ENCODE data around the gene EDEM1. TPM values are rescaled to one million over a fixed set of nuclear protein-coding genes. Genes with fewer than 3 reads are reported as not detected.

The EDEM1 gene
- total RNA-seq, 2 experiments from 2014 or later = 92.5 to 94.2 TPM

GRCh38 chr3:5197022-5197421, 9.5 kb downstream of the EDEM1 start:
- H3K36me3 Mint-ChIP-seq = peaks cover 46% of the 10 kb centered on the region
- no peak for ATAC-seq (ENCODE audit: low read depth)
- no peaks in the 10 kb centered on the region for H3K9me3 Mint-ChIP-seq

GRCh38 chr3:5197470-5198312, 10.2 kb downstream of the EDEM1 start:
- H3K4me3 Mint-ChIP-seq = peak overlapping the region; percentile 72
- H3K9me3 Mint-ChIP-seq = no peaks in the 10 kb centered on the region
- H3K36me3 Mint-ChIP-seq = peaks cover 47% of the 10 kb centered on the region
- POLR2A ChIA-PET = interaction anchor here (0.8 to 4.4 kb wide), 5 partner anchors 10 to 730 kb away, joined by 3 to 72 read pairs (median 3); partner anchors contain the start of genes BHLHE40, EDEM1 and ITPR1
- no peaks in the 10 kb centered on the region for H3K27me3 Mint-ChIP-seq
- peak; percentile 63 for ATAC-seq (ENCODE audit: low read depth)
- no peak for DNase-seq
- H3K4me1 Mint-ChIP-seq = peaks cover 63% of the 10 kb centered on the region
- H3K27ac Mint-ChIP-seq = peak overlapping the region; percentile 91

More at GRCh38 chr3:5197022-5197421, 9.5 kb downstream of the EDEM1 start:
- H3K27me3 Mint-ChIP-seq = no peaks in the 10 kb centered on the region
- DNase-seq = no peak
- POLR2A ChIA-PET = interaction anchor here (0.6 to 4.4 kb wide), 6 partner anchors 10 to 730 kb away, joined by 3 to 72 read pairs (median 3); partner anchors contain the start of genes BHLHE40, EDEM1 and ITPR1
- H3K27ac Mint-ChIP-seq = peak overlapping the region; percentile 91
- H3K4me1 Mint-ChIP-seq = peaks cover 69% of the 10 kb centered on the region
- H3K4me3 Mint-ChIP-seq = peak overlapping the region; percentile 72

- H3K36me3 Mint-ChIP-seq = peaks cover 50% of the 10 kb centered on the region
- ATAC-seq (ENCODE audit: low read depth) (no peak), DNase-seq (no peak)
- peak overlapping the region; percentile 91 for H3K27ac Mint-ChIP-seq
- peaks cover 59% of the 10 kb centered on the region for H3K4me1 Mint-ChIP-seq
- POLR2A ChIA-PET = interaction anchor here (4.4 kb wide), 1 partner anchor 11 kb away, joined by 72 read pairs; the partner anchor contains the start of gene EDEM1
- no peaks in the 10 kb centered on the region for H3K9me3 Mint-ChIP-seq
- no peaks in the 10 kb centered on the region for H3K27me3 Mint-ChIP-seq
- H3K4me3 Mint-ChIP-seq = peak overlapping the region; percentile 56
Measured at GRCh38 chr3:5198313-5198677, 10.8 kb downstream of the EDEM1 start.

GRCh38 chr3:5198986-5199731, 11.7 kb downstream of the EDEM1 start:
- POLR2A ChIA-PET = interaction anchor here (4.4 kb wide), 1 partner anchor 12 kb away, joined by 72 read pairs; the partner anchor contains the start of gene EDEM1
- Mint-ChIP-seq H3K4me3 (peak overlapping the region; percentile 18), H3K4me1 (peaks cover 54% of the 10 kb centered on the region), H3K27ac (peak overlapping the region; percentile 91), H3K9me3 (no peaks in the 10 kb centered on the region), H3K27me3 (no peaks in the 10 kb centered on the region), H3K36me3 (peaks cover 50% of the 10 kb centered on the region)
- ATAC-seq (ENCODE audit: low read depth) (no peak), DNase-seq (no peak)

GRCh38 chr3:5201536-5201935, 14.0 kb downstream of the EDEM1 start:
- POLR2A ChIA-PET = no interaction called here
- Mint-ChIP-seq H3K27me3 (no peaks in the 10 kb centered on the region), H3K4me3 (no peak overlapping the region), H3K4me1 (peaks cover 32% of the 10 kb centered on the region), H3K36me3 (peaks cover 57% of the 10 kb centered on the region), H3K27ac (no peak overlapping the region), H3K9me3 (no peaks in the 10 kb centered on the region)
- no peak for DNase-seq
- no peak for ATAC-seq (ENCODE audit: low read depth)

- H3K27ac Mint-ChIP-seq = peak overlapping the region; percentile 25
- ATAC-seq (ENCODE audit: low read depth) = no peak
- no peaks in the 10 kb centered on the region for H3K9me3 Mint-ChIP-seq
- DNase-seq = no peak
- peaks cover 52% of the 10 kb centered on the region for H3K36me3 Mint-ChIP-seq
- H3K4me1 Mint-ChIP-seq = peaks cover 25% of the 10 kb centered on the region
- POLR2A ChIA-PET = no interaction called here
- H3K27me3 Mint-ChIP-seq = no peaks in the 10 kb centered on the region
- no peak overlapping the region for H3K4me3 Mint-ChIP-seq
Measured at GRCh38 chr3:5202222-5202621, 14.7 kb downstream of the EDEM1 start.

- Mint-ChIP-seq H3K9me3 (no peaks in the 10 kb centered on the region), H3K4me3 (no peak overlapping the region), H3K27ac (peak overlapping the region; percentile 34), H3K36me3 (peaks cover 54% of the 10 kb centered on the region), H3K27me3 (no peaks in the 10 kb centered on the region), H3K4me1 (peaks cover 3% of the 10 kb centered on the region)
- POLR2A ChIA-PET = no interaction called here
- DNase-seq (no peak), ATAC-seq (ENCODE audit: low read depth) (no peak)
Measured at GRCh38 chr3:5205165-5205941, 17.8 kb downstream of the EDEM1 start.

- POLR2A ChIA-PET = no interaction called here
- Mint-ChIP-seq H3K36me3 (peaks cover 59% of the 10 kb centered on the region), H3K27ac (no peak overlapping the region), H3K4me1 (peaks cover 2% of the 10 kb centered on the region), H3K9me3 (no peaks in the 10 kb centered on the region), H3K4me3 (no peak overlapping the region), H3K27me3 (no peaks in the 10 kb centered on the region)
- ATAC-seq (ENCODE audit: low read depth) (no peak), DNase-seq (no peak)
Measured at GRCh38 chr3:5210926-5211325, 23.4 kb downstream of the EDEM1 start.

- ATAC-seq (ENCODE audit: low read depth) = no peak
- peaks cover 4% of the 10 kb centered on the region for H3K4me1 Mint-ChIP-seq
- H3K9me3 Mint-ChIP-seq = no peaks in the 10 kb centered on the region
- POLR2A ChIA-PET = no interaction called here
- H3K27me3 Mint-ChIP-seq = no peaks in the 10 kb centered on the region
- no peak for DNase-seq
- no peak overlapping the region for H3K4me3 Mint-ChIP-seq
- H3K36me3 Mint-ChIP-seq = peaks cover 52% of the 10 kb centered on the region
- H3K27ac Mint-ChIP-seq = peak overlapping the region; percentile 31
Measured at GRCh38 chr3:5212628-5213573, 25.4 kb downstream of the EDEM1 start.

- peaks cover 46% of the 10 kb centered on the region for H3K36me3 Mint-ChIP-seq
- ATAC-seq (ENCODE audit: low read depth) (no peak), DNase-seq (no peak)
- POLR2A ChIA-PET = no interaction called here
- peaks cover 6% of the 10 kb centered on the region for H3K4me1 Mint-ChIP-seq
- no peak overlapping the region for H3K27ac Mint-ChIP-seq
- H3K4me3 Mint-ChIP-seq = no peak overlapping the region
- H3K27me3 Mint-ChIP-seq = no peaks in the 10 kb centered on the region
- no peaks in the 10 kb centered on the region for H3K9me3 Mint-ChIP-seq
Measured at GRCh38 chr3:5213574-5213966, 26.1 kb downstream of the EDEM1 start.

GRCh38 chr3:5214352-5214751, 26.8 kb downstream of the EDEM1 start:
- DNase-seq = no peak
- no peaks in the 10 kb centered on the region for H3K27me3 Mint-ChIP-seq
- POLR2A ChIA-PET = no interaction called here
- no peak overlapping the region for H3K27ac Mint-ChIP-seq
- H3K4me1 Mint-ChIP-seq = peaks cover 6% of the 10 kb centered on the region
- H3K36me3 Mint-ChIP-seq = peaks cover 40% of the 10 kb centered on the region
- no peak overlapping the region for H3K4me3 Mint-ChIP-seq
- no peaks in the 10 kb centered on the region for H3K9me3 Mint-ChIP-seq
- ATAC-seq (ENCODE audit: low read depth) = no peak

GRCh38 chr3:5217824-5218595, 30.5 kb downstream of the EDEM1 start:
- DNase-seq = no peak
- no peaks in the 10 kb centered on the region for H3K9me3 Mint-ChIP-seq
- no peak overlapping the region for H3K27ac Mint-ChIP-seq
- H3K4me1 Mint-ChIP-seq = peaks cover 6% of the 10 kb centered on the region
- ATAC-seq (ENCODE audit: low read depth) = no peak
- H3K4me3 Mint-ChIP-seq = no peak overlapping the region
- no peaks in the 10 kb centered on the region for H3K27me3 Mint-ChIP-seq
- POLR2A ChIA-PET = no interaction called here
- peaks cover 29% of the 10 kb centered on the region for H3K36me3 Mint-ChIP-seq
